ENCODE results near the gene PALLD. TPM values are rescaled to one million over a fixed set of nuclear protein-coding genes. Genes with fewer than 3 reads are reported as not detected.

PALLD gene
- total RNA-seq, 1 experiment from 2014 or later, result 23.7 TPM

- POLR2A ChIA-PET, result no interaction called here
- Mint-ChIP-seq H3K4me3 (no peak overlapping the region), H3K4me1 (peaks cover 11% of the 10 kb centered on the region; the same call in 1 of the 2 replicates), H3K9me3 (no peaks in the 10 kb centered on the region), H3K27me3 (ENCODE audit: low read depth) (peaks cover 32% of the 10 kb centered on the region), H3K36me3 (no peaks in the 10 kb centered on the region), H3K27ac (peak overlapping the region; percentile 40; the same call in 1 of the 2 replicates)
- TF ChIP-seq PRDM15 (CRISPR knock-in tag; IDR thresholded peaks at IDR 0.05) (no peak), FOXP1 (CRISPR knock-in tag; IDR thresholded peaks at IDR 0.05; ENCODE audit: borderline replicate concordance) (no peak), ERG (CRISPR knock-in tag; IDR thresholded peaks at IDR 0.05) (no peak), PRRX2 (CRISPR knock-in tag; IDR thresholded peaks at IDR 0.05) (no peak), ESRRA (CRISPR knock-in tag; IDR thresholded peaks at IDR 0.05; ENCODE audit: borderline replicate concordance) (no peak), SOX15 (CRISPR knock-in tag; IDR thresholded peaks at IDR 0.05) (no peak)
- no peak for ATAC-seq
- CTCF ChIA-PET, result no interaction called here
- DNase-seq (ENCODE audit: low spot score), result no peak
Measured at GRCh38 chr4:168880811-168881595, 384.2 kb downstream of the PALLD start.

- H3K4me3 Mint-ChIP-seq, result no peak overlapping the region
- POLR2A ChIA-PET, result no interaction called here
- ATAC-seq, result no peak
Measured at GRCh38 chr4:168881781-168882420, 385.0 kb downstream of the PALLD start.

More at GRCh38 chr4:168881781-168882420, 385.0 kb downstream of the PALLD start:
- Mint-ChIP-seq H3K27ac (no peak overlapping the region), H3K27me3 (ENCODE audit: low read depth) (peaks cover 23% of the 10 kb centered on the region), H3K9me3 (no peaks in the 10 kb centered on the region), H3K4me1 (peaks cover 9% of the 10 kb centered on the region; the same call in 1 of the 2 replicates), H3K36me3 (no peaks in the 10 kb centered on the region)
- DNase-seq (ENCODE audit: low spot score), result no peak
- no peak for TF ChIP-seq ZBTB21 (CRISPR knock-in tag; IDR thresholded peaks at IDR 0.05; ENCODE audit: borderline replicate concordance)
- TF ChIP-seq AFF4 (CRISPR knock-in tag; IDR thresholded peaks at IDR 0.05; ENCODE audit: borderline replicate concordance), result no peak
- CTCF ChIA-PET, result interaction anchor here (1.1 kb wide), 1 partner anchor 172 kb away, joined by 3 read pairs; no protein-coding TSS in a partner anchor

All from WTC11 (cell line).